PC-3 (cell line): Measurements from ENCODE around the gene SLC7A6. TPM values are rescaled to one million over a fixed set of nuclear protein-coding genes. Genes with fewer than 3 reads are reported as not detected.

ENCODE experiments used
- ATAC-seq: fragments of 200-7000 bp; cut with Tn5 transposase; 2 replicates; pipeline ENCODE4 v1.9.1; 2020; ENCODE audit warnings: mild to moderate bottlenecking, moderate library complexity
- BruUV-seq: library from RNA; stranded (reverse); fragments of 400-500 nt; replicated peaks from 2 replicates; lab custom pipeline; 2021; lab: Mats Ljungman, UMichigan
- CTCF ChIA-PET: fragments of 300-600 bp; sonication (Branson Sonifier 250); formaldehyde crosslinking; loops from one replicate; lab custom pipeline; 2022; ENCODE audit warnings: antibody characterized with exemption; lab: Charles Lee
- POLR2A ChIA-PET: fragments of 300-600 bp; sonication (Branson Sonifier 250); formaldehyde crosslinking; loops from one replicate; lab custom pipeline; 2022; ENCODE audit warnings: antibody characterized with exemption; ENCODE audit not compliant: unreplicated experiment; lab: Charles Lee
- DNase-seq: peaks from one replicate; pipeline ENCODE4 v3.0.0-alpha.2; 2015
- H2AFZ ChIP-seq: fragments of 300-600 bp; sonication (generic); 2 replicates; pipeline ENCODE4 v1.6.0; 2016; ENCODE audit warnings: antibody characterized with exemption, low read length
- H3F3A ChIP-seq: fragments of 300-600 bp; sonication (generic); one replicate; pipeline ENCODE4 v1.6.0; 2017; ENCODE audit warnings: antibody characterized with exemption, low read length, control low read depth, mild to moderate bottlenecking; ENCODE audit not compliant: unreplicated experiment
- H3K27ac ChIP-seq: fragments of 300-600 bp; sonication (generic); 2 replicates; pipeline ENCODE4 v1.5.1; 2016; ENCODE audit warnings: mild to moderate bottlenecking, low read length
- H3K27me3 ChIP-seq: fragments of 300-600 bp; sonication (generic); 2 replicates; pipeline ENCODE4 v1.6.1; 2016; ENCODE audit warnings: low read length, mixed read lengths
- H3K36me3 ChIP-seq: fragments of 300-600 bp; sonication (generic); 2 replicates; pipeline ENCODE4 v1.6.1; 2016; ENCODE audit warnings: low read depth, mixed run types, low read length, mixed read lengths
- H3K4me1 ChIP-seq: fragments of 300-600 bp; sonication (generic); 2 replicates; pipeline ENCODE4 v1.5.1; 2016; ENCODE audit warnings: low read length; ENCODE audit not compliant: insufficient read depth
- H3K4me2 ChIP-seq: fragments of 300-600 bp; sonication (generic); 2 replicates; pipeline ENCODE4 v1.6.0; 2016; ENCODE audit warnings: low read length
- H3K4me3 ChIP-seq: fragments of 300-600 bp; sonication (generic); 2 replicates; pipeline ENCODE4 v1.5.1; 2016; ENCODE audit warnings: mild to moderate bottlenecking, low read length, mixed read lengths
- H3K79me2 ChIP-seq: fragments of 300-600 bp; sonication (generic); 2 replicates; pipeline ENCODE4 v1.6.1; 2017; ENCODE audit warnings: low read length, mixed read lengths
- H3K9ac ChIP-seq: fragments of 300-600 bp; sonication (generic); 2 replicates; pipeline ENCODE4 v1.6.0; 2016; ENCODE audit warnings: mild to moderate bottlenecking, low read length
- H3K9me2 ChIP-seq: fragments of 300-600 bp; sonication (generic); replicated peaks from 2 replicates; pipeline ENCODE4 v1.6.1; 2016; ENCODE audit warnings: mixed run types, low read length, mixed read lengths
- H3K9me3 ChIP-seq: fragments of 300-600 bp; sonication (generic); 2 replicates; pipeline ENCODE4 v1.6.1; 2016; ENCODE audit warnings: low read length, mixed read lengths
- H4K20me1 ChIP-seq: fragments of 300-600 bp; sonication (generic); 2 replicates; pipeline ENCODE4 v1.6.1; 2016; ENCODE audit warnings: low read length, mixed read lengths
- EZH2 ChIP-seq: fragments of 300-600 bp; sonication (generic); IDR thresholded peaks from one replicate; pipeline ENCODE4 v1.6.1; 2017; ENCODE audit warnings: antibody characterized with exemption, mild to moderate bottlenecking, low read length; ENCODE audit not compliant: unreplicated experiment
- EZH2phosphoT487 ChIP-seq: fragments of 300-600 bp; sonication (generic); IDR thresholded peaks from 2 replicates; pipeline ENCODE4 v1.6.1; 2018; ENCODE audit warnings: mild to moderate bottlenecking, antibody characterized with exemption, low read length, borderline replicate concordance
- intact Hi-C: fragments of 100-400 bp; cut with micrococcal nuclease; formaldehyde crosslinking; loops from 2 replicates; pipeline ENCODE4 v1.9.0; 2023
- total RNA-seq: library from RNA; depleted of rRNA; stranded (reverse); fragments of >200 nt; gene quantifications from 2 replicates; pipeline ENCODE4 v1.2.3, GENCODE V29; 2014
- TF ChIP-seq, protein P1 (sequence below): fragments of 300-600 bp; sonication (generic); conservative IDR thresholded peaks from 2 replicates; pipeline ENCODE4 v1.5.1; 2017; ENCODE audit warnings: antibody characterized with exemption, low read depth, mild to moderate bottlenecking, low read length

SLC7A6 gene
- total RNA-seq, 1 experiment from 2014 or later = 24.7 TPM

DNA sequence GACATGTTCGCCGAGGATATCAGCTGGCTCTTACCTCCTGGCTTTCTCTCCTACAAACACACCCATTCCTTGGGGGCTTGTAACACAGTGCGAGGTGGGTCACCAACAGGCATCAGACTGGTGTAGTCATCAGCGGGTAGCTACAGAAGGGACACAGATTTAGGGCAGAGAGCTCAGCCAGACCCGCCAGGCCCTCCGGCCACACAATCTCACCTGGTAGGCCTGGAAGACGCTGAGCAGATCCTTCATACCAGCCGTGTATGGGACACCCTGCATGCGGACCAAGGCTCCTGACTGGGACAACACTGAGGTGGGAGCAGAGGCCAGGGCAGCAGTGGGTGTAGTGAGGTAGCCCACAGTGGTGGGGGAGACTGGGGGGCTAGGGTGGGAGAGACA, 34.2 kb upstream of the SLC7A6 start:
- H4K20me1 ChIP-seq = peaks cover 23% of the 10 kb centered on the region
- no TSS peak for BruUV-seq
- H3K27me3 ChIP-seq = no peaks in the 10 kb centered on the region
- no peaks in the 10 kb centered on the region for H3K9me3 ChIP-seq
- H3K9ac ChIP-seq = no peak overlapping the region
- no peaks in the 10 kb centered on the region for H3K9me2 ChIP-seq
- no peak overlapping the region for H3K27ac ChIP-seq
- intact Hi-C loops = no loop called here
- no peak overlapping the region for H3K4me2 ChIP-seq
- DNase-seq (no peak), ATAC-seq (no peak)
- TF ChIP-seq EZH2 = no peak
- no peak for TF ChIP-seq EZH2phosphoT487
- TF ChIP-seq, protein P1, sequence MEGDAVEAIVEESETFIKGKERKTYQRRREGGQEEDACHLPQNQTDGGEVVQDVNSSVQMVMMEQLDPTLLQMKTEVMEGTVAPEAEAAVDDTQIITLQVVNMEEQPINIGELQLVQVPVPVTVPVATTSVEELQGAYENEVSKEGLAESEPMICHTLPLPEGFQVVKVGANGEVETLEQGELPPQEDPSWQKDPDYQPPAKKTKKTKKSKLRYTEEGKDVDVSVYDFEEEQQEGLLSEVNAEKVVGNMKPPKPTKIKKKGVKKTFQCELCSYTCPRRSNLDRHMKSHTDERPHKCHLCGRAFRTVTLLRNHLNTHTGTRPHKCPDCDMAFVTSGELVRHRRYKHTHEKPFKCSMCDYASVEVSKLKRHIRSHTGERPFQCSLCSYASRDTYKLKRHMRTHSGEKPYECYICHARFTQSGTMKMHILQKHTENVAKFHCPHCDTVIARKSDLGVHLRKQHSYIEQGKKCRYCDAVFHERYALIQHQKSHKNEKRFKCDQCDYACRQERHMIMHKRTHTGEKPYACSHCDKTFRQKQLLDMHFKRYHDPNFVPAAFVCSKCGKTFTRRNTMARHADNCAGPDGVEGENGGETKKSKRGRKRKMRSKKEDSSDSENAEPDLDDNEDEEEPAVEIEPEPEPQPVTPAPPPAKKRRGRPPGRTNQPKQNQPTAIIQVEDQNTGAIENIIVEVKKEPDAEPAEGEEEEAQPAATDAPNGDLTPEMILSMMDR = no peak
- H3K79me2 ChIP-seq = peaks cover 40% of the 10 kb centered on the region
- H3F3A ChIP-seq = no peaks in the 10 kb centered on the region
- ChIA-PET POLR2A (no interaction called here), CTCF (no interaction called here)
- no peak overlapping the region for H2AFZ ChIP-seq
- peaks cover 14% of the 10 kb centered on the region for H3K4me1 ChIP-seq
- no peak overlapping the region for H3K4me3 ChIP-seq
- H3K36me3 ChIP-seq = peaks cover 30% of the 10 kb centered on the region

DNA sequence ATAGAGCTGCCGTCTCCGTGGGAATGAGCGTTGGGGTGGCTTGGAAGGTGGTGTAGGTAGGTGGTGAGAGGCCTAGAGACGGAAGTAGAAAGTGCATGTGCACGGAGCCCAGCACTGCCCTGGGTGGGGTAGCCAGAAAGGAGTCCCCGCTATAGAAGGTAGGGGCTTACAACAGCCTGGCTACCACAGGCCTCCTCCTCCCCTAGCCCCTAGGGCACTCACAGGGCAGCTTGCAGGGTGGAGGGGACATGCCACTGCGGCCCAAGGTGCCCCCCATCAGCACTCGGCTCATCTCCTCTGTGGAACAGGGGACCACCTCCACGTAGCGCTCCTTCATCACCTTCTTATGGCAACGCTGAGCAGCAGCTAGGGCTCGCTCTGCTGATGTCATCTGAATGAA, 33.4 kb upstream of the SLC7A6 start:
- no TSS peak for BruUV-seq
- no peaks in the 10 kb centered on the region for H3K27me3 ChIP-seq
- H3K36me3 ChIP-seq = peaks cover 30% of the 10 kb centered on the region
- H4K20me1 ChIP-seq = peaks cover 23% of the 10 kb centered on the region
- no peak overlapping the region for H3K4me2 ChIP-seq
- H3K9me3 ChIP-seq = no peaks in the 10 kb centered on the region
- no peak overlapping the region for H2AFZ ChIP-seq
- ATAC-seq = no peak
- intact Hi-C loops = no loop called here
- no peaks in the 10 kb centered on the region for H3F3A ChIP-seq
- no peak overlapping the region for H3K4me3 ChIP-seq
- TF ChIP-seq EZH2 (no peak), EZH2phosphoT487 (no peak)
- TF ChIP-seq, protein P1 = no peak
- H3K79me2 ChIP-seq = peaks cover 48% of the 10 kb centered on the region
- H3K27ac ChIP-seq = no peak overlapping the region
- POLR2A ChIA-PET = no interaction called here
- no peak for DNase-seq
- CTCF ChIA-PET = no interaction called here
- peaks cover 14% of the 10 kb centered on the region for H3K4me1 ChIP-seq
- H3K9ac ChIP-seq = no peak overlapping the region
- H3K9me2 ChIP-seq = no peaks in the 10 kb centered on the region

DNA sequence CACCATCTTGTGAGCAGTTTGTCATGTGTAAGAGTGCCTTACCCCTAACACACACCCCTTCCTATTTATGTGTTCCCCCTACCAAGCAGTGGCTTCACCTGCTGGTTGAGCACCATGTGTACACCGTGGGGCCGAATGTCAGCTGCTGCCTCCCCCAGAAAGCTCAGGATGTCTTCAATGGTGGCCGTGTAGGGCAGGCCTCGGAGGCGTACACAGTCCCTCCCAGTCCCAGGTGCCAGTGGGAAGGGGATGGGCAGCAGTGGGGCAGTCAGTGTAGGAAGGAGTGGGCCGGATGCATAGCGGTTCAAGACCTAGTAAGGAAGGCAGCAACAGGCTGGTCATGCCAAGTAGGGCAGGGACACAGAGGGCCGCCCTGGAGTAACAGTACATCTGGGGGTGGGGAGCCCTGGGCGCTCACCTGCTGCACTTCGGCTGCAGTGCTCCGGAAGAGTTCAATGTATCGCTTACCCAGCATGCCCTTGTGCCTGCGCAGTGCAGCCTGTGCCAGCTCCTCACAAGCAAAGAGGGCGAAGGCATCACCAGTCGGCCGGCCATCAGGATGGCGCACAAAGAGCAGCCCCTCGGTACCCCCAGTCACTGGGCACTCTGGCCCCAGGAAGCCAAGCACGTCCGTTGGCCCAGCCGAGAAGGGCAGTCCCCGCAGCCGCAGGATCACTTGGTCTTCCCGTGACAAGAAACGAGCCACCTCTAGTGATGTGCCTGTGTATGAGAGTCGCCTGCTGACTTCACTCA, 32.8 kb upstream of the SLC7A6 start:
- ATAC-seq = no peak

More for the DNA sequence above, 32.8 kb upstream of the SLC7A6 start:
- H3K27me3 ChIP-seq = no peaks in the 10 kb centered on the region
- H3K9me2 ChIP-seq = no peaks in the 10 kb centered on the region
- H3F3A ChIP-seq = no peaks in the 10 kb centered on the region
- intact Hi-C loops = no loop called here
- H3K79me2 ChIP-seq = peaks cover 54% of the 10 kb centered on the region
- peaks cover 18% of the 10 kb centered on the region for H3K4me1 ChIP-seq
- CTCF ChIA-PET = no interaction called here
- no peak overlapping the region for H3K4me3 ChIP-seq
- no peak overlapping the region for H2AFZ ChIP-seq
- DNase-seq = no peak
- no peak overlapping the region for H3K27ac ChIP-seq
- no TSS peak for BruUV-seq
- H3K9ac ChIP-seq = no peak overlapping the region
- no peaks in the 10 kb centered on the region for H3K9me3 ChIP-seq
- H3K36me3 ChIP-seq = peaks cover 30% of the 10 kb centered on the region
- H4K20me1 ChIP-seq = peaks cover 23% of the 10 kb centered on the region
- H3K4me2 ChIP-seq = no peak overlapping the region
- TF ChIP-seq EZH2phosphoT487 (no peak), EZH2 (no peak)
- TF ChIP-seq, protein P1 = no peak
- POLR2A ChIA-PET = no interaction called here
